ELF-1 (cell line): Measurements from ENCODE around the gene SLC39A11.

Experiments used
- DNase-seq: peaks from one replicate; pipeline ENCODE4 v3.0.0-alpha.2; 2016; ENCODE audit warnings: low read depth, low spot score

SLC39A11 gene

DNA sequence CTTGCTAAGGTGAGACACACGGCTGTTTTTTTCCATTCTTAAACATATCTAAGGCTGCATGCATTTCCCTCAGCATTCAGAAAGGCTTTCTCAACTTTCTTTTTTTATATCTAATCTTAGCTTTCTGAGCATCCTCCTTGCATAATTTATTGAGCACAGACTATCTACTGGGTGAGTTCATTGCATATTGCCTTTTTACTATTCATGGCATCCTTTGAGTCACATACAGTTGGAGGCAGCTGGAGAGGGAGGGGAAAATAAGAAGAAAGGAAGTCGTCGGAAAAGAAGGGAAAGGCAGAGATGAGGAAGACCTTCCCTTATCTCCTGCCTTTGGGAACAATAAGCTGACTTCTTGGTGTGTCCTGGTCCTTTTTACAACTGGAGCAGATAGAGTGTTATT lies 468.3 kb downstream of the SLC39A11 start:
- no peak for DNase-seq

DNA sequence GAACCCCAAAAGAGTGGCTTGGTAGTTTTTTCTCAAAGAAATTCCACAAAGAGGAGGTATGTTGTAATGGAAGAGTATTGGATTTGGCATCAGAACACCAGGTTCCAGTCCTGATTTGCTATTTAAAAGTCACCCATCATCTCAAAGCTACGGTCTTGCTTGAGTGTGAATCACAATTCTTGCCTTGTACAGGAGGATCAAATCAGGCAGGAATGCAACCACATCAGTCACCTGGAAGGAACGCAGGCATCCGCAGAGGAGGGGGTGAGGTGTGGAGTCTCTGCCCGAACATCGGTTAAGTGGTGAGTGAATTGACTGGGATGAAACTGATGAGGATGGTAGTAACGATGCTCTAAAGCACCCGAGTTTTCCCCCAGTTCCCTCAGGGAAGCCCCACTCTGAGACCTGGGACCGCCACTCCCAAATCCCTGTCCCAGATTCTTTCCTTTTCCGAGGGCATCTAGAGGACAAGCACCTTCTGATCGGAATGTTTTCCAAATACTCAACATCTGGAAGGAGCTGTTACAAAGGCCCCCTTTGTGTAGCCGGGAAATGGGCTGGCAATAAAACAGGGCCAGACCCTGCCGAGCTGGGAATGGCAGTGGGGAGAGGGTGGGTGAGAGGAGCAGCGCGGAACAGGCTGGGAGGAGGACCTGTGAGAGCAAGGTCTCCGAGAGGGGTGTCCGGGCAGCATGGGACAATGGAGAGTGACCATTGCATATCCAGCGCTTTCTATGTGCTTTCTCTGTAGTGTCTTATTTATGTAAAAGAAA lies 469.6 kb downstream of the SLC39A11 start:
- DNase-seq, result no peak

DNA sequence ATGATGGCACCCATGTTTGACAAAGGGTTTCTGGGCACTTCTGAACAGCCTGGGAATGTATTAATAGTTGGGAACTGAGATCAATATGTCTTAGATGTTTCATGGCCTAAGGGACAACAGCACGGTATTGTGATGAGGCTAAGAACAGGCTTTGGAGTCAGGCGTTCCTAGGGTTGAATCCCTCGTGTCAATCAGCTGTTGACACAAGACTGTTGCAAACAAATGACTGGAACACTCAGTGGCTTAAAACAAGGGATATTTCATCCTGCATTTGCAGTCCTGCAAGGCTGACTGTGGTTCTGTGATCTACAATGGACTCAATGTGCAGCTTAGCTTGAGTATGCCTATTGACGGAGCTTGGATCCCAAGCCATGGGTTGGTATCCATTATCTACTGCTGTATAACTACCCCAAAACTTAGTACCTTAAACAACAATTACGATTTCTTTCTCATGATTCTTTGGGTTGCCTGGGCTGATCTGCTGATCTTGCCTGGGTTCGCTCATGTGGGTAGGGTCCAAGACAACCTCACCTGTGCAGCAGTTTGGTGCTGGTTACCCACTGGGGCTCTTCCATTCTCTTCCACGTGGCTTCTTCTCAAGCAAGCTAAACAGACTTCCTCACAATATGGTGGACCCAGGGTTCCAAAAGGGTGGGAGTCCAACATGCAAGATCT lies 472.4 kb downstream of the SLC39A11 start:
- no peak for DNase-seq

DNA sequence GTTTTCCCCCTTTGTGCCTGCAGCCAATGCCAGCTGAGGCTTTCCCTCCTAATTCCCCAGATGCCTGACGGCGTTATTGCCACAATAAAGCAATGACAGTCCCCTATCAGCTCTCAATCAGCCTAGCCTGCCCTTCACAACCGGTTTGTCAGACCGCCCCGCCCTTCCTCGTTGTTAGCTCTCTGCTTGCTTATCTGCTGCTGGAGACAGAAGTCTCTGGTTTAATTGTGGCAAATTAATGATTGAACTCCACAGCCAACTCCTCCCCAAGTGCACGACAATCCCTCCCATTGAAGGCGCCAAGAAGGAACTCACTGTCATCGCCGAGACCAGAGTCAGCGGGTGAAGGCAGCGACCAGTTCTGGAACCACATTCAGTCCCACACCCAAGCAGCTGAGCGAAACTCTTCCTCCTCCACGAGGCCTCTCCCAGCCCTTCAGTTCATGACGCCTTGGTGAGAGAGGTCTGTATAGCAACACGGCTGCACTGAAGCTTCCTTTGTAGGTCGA lies 474.4 kb downstream of the SLC39A11 start:
- DNase-seq, result peak; percentile 88

DNA sequence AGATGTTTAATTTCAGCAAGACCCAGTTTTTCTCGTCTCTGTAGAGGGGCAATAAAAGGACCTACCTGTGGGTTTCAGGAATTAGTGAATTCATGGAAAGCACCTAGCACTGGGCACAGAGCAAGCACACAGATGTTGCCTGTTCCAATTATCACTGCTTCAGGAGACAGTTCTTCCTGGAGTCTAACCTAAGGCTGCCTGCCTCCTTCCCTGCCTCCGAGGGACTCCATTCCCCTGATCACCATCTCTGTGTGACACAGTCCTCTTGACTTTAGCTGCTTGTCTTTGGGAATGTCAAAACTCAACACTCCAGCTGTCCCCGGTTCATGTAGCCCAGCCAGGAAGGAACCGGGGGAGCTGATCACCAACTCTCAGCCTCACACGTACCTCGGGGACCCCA lies 474.9 kb downstream of the SLC39A11 start:
- no peak for DNase-seq

DNA sequence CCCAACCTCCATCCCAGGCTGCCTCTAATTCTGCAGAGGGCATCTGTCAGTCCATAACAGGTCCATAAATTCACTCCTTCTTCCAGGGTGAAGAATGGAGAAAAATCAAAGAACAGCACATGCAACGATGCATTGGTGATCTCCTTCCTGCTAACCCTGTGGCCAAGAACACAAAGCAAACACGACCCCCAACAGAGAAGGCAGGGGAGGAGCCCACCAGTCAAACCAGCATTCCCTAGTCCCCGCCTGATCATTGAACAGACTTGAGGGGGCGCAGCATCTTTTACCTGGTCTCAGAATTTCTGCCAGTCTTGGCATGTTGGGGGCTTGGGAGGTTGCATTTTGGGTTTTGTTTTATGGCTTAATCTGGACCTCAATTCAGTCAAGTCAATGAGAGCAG lies 476.0 kb downstream of the SLC39A11 start:
- DNase-seq, result peak; percentile 33

DNA sequence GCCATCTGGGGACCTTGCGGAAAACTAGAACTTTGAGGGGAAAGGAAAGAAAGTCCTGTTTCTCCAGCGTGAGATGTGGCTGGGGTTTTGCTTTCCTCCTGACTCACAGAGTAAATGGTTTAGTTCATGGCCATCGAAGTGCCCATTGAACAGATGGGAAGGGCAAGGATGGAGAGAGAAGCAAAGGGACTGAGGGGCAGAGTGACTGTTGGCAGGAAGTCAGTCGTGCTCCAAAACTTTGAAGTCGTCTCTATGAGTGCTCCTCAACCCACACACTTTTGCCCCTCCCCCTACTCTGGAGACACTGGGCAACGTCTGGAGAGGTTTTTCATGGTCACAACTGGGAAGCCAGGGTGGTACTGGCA lies 476.9 kb downstream of the SLC39A11 start:
- no peak for DNase-seq

DNA sequence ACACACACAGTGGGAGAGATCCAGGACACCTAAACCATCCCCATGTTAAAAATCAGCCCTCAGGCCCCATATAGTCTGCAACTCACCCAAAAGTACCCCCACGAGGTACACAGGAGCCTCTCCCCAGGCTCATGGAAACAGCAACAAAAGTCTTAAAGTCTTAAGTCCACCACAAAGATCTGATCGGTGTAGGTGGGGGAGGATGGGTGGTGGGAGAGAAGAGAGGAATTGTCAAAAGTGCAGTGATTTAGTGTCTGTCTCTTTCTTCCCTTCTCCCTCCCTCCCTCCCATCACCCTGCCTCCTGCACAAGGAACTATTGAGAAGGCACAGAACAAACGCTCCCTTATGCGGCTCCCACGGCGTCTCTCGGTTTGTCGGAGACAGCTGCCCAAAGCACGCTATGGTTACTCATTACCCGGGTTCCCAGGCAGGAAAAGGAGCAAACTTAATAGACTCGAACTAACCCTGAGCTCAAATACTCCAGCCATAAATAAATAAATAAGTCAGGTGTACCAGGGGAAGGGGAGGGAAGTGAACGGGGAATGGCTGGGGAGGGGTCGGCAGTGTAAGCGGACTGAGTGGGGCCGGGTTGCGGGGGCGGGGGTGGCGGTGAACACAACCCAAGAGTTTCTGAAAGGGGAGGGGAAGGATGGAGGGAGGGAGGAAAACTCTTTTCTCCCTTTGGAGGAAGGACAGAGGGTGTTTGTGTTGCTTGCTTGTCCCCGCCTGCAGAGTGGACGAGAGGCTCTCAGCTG lies 477.4 kb downstream of the SLC39A11 start:
- no peak for DNase-seq

DNA sequence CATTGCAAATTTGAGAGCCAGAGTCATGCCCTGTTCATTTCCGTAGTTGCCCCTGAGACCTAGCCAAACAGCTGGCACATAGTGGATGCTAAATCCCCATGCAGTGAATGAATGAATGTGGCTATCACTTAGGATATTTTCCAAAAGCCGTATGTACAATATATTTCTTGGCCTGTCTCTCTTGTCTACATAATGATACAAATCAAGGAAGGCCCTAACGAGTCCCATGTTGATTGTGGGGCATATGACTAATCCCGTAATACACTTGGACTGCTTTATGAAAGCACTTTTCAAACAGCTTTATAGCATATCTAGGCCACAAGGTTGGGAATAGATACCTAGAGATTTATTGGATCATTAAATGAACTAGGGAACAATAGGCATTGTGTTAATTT lies 478.0 kb downstream of the SLC39A11 start:
- DNase-seq, result no peak

DNA sequence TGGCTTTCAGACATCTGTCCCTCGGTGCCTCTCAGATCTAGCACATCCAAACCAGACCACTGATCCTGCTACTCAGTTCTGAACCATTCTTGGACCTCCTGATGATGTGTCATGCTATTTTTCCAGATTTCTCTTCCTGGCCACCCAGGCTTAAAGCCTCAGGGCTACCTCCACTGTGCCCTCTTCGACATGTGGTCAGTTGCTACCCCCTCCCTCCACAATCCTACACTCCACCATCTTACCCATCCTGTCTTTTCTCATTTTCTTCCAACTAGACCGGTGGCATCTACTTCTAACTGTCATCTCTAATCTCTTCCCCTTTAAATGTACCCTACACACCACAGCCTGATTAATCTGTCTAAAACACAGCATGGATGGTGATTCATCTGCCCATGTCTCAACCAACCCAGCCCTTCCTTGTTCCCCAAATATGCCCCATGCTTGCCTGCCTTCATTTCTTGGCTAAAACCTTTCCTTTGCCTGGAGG lies 478.6 kb downstream of the SLC39A11 start:
- no peak for DNase-seq

DNA sequence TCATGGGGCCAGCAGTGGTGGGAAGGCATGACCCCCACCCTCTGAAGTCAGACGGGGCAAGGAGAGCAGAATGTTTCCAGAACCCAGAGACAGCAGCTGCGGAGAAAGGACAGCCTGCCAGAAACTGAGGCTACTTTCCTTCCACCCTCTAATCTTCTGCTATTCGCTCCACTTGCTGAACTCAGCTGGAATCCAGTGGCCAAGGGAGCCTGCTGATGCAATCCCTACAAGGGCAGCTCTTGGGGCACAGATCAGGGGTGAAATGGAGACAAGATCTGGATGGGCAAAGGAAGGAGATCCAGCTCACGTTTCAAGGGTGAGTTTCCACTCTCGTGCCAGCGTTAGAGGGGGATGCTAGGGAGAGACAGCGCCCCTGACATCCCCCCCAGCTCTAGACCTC lies 479.1 kb downstream of the SLC39A11 start:
- DNase-seq, result no peak

DNA sequence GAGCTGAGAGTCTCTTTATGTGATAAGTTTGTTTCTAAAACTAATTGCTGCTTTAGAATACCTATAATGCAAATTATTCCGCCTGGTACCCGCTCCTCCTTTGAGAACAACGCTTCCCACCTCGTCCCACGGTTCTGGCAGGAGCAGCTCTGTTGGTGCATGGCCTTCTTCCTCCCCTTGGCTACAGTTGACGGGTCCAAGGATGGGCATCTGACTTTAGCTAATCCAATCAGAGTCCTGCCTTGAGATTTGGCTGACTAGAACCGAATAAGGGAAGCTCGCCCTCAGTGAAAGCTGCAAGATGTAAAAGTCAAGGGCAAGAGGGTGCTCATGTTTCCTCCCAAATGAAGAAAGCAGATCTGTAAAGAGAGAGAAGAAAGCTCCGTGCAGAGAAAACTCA lies 481.3 kb downstream of the SLC39A11 start:
- DNase-seq, result no peak

DNA sequence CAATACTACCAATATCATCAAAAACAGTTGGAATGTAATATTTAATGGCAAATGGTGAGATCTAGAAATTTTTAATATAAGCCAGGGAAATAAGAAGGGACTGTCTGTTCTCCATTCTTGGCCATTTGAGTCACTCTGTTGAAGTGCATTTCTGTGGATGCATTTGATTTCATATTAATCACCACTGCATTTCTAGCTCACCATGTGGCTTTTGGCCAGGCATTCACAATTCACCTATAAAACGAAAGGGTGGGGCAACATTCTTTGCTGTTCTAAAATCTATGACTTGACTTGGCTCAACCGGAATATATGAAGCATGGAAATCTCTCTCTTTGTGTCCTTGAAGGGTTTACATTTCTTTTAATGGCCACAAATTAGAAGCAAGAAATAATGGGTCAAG lies 483.0 kb downstream of the SLC39A11 start:
- DNase-seq, result no peak

DNA sequence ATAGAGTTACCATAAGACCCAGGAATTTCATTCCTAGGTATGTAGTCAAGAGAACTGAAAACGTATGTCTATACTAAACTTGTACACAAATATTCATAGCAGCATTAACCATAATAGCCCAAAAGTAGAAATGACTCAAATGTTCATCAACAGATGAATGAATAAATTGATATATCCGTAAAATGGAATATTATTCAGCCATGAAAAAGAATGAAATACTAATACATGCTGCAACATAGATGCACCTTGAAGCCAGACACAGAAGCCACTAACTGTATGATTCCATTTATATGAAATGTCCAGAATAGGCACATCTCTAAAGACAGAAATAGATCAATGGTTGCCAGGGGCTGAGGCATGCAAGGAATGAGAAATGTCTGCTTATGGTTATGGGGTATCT lies 484.1 kb downstream of the SLC39A11 start:
- no peak for DNase-seq

DNA sequence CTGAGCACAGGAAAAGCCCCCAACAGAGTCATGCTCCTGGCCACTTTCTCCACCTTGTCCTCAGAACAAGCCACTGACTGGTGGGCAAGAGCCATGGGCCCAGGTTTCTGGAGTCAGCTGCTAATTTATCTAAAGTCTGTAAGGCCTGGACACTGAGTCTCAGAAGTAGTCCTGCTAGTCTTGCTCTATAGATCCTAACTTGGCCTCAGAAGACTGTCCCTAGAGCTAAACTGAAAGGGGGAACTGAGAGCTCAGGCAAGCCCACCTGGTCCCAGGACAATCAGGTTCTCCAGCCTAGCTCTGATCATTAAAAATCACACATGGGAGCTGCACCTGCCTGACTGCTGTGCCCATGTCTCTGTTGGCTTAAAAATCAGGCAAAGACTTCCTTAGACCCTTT lies 485.8 kb downstream of the SLC39A11 start:
- no peak for DNase-seq

DNA sequence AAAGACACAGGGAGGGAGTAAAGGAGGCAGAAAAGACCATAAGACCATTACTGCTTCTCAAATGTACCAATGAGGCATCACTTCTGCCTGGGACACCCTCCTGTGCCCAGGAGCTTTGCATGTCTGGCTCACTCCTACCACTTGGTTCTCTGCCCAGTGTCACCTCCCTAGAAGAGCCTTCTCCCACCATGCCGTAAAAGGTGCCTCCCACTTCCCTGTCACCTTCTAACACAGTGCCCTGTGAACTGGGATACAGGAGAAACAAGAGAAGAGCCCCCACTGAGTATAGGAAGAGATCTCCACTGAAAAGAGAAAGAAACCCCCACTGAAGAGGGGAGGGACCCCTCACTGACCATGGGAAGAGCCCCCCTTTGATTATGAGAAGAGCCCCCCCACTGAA lies 486.9 kb downstream of the SLC39A11 start:
- DNase-seq, result no peak

DNA sequence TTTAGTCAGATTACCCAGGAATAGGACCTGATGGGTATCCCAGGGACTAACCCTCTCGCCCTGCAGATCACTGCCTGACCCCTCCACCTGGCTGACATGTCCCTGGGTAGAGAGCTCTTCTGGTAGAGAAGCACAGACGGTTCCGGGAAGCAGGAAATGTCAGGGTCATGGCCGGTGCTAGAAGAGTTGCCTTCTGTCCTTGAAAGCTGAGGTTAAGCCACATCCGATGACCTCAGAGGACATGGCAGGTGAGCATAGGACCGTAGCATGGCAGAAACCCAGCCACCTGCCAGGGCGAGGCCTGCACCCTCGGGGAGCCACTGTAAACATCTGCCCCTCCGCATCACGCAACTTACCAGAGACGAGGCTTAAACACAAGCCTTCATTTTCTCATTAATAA lies 488.0 kb downstream of the SLC39A11 start:
- DNase-seq, result no peak

DNA sequence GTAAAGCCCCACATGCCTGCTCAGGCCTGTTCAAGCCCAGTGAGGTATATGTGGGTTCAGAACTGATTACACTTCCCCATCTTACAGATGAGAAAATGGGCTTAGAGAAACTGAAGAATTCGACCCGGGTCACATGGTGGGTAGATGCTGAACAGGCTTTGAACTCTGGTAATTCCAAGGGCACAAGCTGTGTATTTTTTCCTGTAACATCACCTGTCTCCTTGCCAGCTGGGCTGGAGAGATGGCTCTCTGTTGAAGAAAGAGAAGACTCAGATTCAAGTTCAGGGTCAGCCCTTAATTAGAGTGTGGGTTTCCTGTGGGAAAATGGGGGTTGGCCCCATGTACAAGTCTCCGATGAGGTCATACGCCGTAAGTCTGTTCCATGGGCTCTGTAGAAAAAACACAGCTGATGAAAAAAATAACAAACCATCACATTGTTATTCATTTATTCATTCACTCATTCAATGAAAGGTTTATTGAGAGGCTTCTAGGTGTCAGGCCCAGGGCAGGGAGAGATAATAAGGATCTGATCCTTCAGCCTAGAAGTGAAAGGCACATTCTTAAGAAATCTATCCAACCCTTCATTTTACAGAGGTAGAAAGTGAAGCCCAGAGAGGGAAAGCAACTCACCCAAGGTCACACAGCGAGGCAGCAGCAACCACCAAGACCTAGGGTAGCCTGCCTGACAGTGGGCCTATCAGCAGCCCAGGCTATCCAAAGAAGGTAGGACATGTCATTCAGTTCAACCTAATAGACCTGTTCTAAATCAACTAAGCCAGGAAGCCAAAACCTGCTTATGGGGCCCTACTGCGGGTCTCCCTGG lies 488.9 kb downstream of the SLC39A11 start:
- DNase-seq, result no peak

DNA sequence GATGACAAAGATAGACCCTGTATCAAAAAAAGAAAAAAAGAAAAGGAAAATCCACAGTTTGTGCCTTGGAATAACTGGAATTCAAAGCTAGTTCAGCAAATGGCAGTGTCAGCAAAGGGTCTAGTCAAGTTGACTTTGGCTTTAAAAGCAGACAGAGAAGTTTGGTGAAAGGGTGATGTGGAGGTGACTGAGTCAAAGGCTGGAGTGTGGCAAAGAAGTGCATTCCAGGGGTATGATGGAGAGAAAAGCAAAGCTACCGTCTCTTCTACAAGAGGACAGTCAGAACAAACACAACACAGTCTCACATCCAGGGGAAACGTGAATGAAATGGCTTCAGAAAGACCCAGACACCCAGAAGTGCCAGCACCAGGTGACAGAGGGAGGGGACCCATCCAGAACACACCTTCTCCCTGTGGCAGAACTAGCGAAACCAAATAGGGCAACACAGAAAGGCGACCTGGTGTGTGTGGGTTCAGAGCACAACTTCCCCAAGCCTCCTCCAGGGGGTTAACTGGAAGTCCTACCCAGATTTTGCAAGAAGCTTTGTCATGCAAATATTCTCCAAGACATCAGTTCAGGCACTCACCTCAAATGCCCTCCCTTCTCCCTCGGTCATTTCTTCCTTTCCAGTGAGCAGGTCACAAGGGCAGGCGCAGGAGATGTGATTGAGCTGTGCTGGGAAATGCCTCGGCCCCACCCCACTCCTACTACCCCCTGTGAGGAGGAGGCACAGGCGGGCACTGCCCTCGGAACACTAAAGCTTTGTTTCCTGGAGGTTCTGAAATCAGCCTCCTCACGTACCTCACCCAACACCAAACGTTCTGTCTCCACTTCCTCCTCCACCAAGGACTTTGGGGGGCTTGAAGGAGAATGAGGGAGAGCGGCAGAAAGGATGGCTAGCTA lies 489.7 kb downstream of the SLC39A11 start:
- DNase-seq, result peak; percentile 85

DNA sequence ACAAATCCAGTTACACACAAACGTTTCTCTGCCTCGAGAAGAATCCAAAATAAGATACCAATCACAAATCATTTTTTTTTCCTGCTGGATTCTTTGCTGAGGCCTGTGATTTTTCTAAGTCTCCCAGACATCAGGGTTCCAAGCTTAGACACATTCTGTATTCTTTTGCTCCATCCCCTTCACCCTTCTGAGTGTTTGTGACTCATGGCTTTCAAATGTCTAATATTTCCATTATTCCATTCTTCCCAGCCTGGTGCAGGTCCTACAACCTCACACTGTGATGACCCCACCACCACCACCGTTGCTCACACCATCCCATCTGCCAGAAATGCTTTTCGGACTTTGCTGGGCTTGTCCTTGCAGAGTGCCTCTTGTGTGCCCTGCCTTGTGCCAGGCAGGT lies 491.6 kb downstream of the SLC39A11 start:
- no peak for DNase-seq
